GM04504 (cell line): ENCODE measurements around the gene GOLT1A.

Source experiments
- DNase-seq: peaks from one replicate; pipeline ENCODE4 v3.0.0-alpha.2; 2012; ENCODE audit warnings: low read depth

GOLT1A gene

DNA sequence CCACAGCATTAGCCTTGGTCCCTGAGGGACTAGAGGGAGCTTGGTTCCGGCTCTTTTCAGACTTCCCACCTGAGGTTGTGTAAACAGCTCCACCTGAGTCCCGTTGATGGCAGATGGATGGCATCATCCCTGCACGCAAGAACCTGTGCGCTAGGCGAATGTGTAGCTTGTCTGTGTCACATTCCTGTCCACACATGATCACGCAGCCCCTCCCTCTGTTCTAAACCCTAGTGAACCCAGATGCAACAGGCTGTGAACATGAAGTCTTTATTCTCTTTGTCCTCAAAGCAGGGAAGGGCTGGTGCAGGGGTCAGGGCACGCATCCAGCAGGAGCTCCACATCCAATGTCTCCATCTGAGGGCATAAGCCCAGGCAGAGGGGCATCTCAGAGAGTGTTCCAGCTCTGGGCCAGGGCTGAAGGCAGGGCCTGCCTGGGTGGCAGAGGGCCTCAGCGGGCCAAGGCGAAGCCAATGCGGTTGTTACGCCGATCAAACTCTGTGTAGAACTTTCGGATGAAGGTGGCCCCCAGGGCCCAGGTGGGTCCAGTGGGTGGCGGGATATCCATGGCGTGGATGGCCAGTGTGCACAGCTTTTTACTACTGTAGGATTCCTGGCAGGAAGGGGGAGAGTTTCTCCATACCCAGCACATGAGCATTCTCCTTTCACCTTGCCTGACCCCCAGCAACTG lies 59.1 kb downstream of the GOLT1A start:
- no peak for DNase-seq

DNA sequence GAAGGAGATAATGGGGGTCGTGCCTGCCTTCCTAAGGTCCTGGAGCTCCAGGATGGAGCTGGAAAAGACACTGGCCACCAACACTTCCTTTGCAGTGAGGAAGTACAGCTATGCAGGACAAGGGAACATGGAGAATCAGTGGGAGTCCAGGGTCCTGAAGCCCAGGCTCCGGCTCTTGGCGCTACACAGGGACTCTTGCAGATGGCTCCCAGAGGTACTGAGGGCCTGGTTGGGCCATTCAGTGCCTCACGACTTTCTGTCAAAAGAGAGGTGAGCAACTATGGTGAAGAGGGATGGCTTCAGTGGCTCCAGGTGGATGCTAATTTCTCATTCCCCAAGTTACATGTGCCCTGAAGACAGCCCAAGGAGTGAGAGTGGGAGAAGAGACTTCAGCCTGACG lies 60.1 kb downstream of the GOLT1A start:
- DNase-seq = no peak

GRCh38 chr1:204152310-204153044 lies 61.3 kb downstream of the GOLT1A start:
- DNase-seq = no peak

GRCh38 chr1:204151552-204152309 lies 62.1 kb downstream of the GOLT1A start, which contains the start of gene ETNK2:
ETNK2 (minus strand) TSS chr1:204152044; CDS start chr1:204151852, 192 bp downstream.
- no peak for DNase-seq

GRCh38 chr1:204150702-204151551 lies 62.9 kb downstream of the GOLT1A start:
- DNase-seq = no peak

DNA sequence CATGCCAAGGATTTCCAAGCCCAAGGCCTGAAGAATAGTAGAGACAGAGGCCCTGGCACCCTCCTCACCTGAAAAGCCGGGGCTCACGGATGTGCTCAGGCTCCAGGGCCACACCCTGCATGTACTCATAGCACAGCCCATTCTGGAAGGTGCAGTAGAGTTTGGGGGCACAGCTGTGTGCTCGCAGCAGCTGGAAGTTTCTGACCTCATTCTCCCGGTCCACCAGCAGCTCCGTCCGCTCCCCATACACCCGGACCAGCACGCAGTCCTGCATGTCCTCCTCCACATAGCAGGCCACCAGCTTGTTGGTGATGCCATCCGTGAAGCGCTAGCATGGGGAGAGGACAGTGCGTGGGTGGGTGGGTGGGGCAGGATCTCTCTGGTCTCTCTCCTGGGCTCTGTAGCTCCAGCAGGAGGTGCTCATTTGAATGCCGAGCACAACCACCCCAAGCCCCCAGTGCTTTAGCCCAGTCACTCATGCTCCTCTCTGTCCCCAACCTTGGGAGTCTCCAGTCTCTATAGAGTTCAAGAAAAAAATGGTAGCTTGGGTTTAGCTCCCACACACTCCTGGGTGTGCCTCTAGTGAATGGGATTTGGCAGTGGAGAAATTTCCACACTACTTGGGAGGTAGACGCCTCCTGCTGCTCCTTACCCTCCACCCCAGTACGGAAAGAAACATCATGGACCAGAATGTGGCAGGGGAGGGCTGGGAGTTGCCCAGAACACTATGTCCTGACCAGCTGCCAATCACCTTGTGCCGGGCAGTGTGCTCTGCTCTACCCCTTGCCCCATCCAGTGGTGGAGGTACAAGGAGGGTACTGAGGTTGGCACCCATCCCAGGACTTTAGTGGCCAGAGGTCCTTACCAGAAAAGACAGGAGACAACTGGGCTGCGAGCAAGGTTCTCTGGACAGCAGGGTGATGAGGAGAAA lies 63.9 kb downstream of the GOLT1A start:
- DNase-seq = no peak

GRCh38 chr1:204149107-204149506 lies 64.7 kb downstream of the GOLT1A start:
- DNase-seq = no peak
